GM12891 (cell line): ENCODE data around the gene RPL26.
A peak's percentile ranks its signal among the peaks of the same experiment; 100 is the strongest.

ENCODE experiments used
- DNase-seq: peaks from one replicate; pipeline ENCODE4 v3.0.0; 2011; ENCODE audit warnings: low spot score; ENCODE audit not compliant: insufficient read length
- FAIRE-seq: peaks from 2 replicates; lab custom pipeline; 2011; peaks lifted over from hg19 to GRCh38; lab: Jason Lieb, UNC
- PAX5 ChIP-seq: IDR thresholded peaks from 2 replicates; pipeline ENCODE4 v1.6.1; 2011; ENCODE audit warnings: low read length, moderate library complexity, mild to moderate bottlenecking; ENCODE audit not compliant: insufficient read depth, severe bottlenecking
- POLR2A ChIP-seq: IDR thresholded peaks from 2 replicates; pipeline ENCODE4 v1.6.1; 2011; ENCODE audit warnings: low read depth, low read length, control low read depth
- POLR2AphosphoS5 ChIP-seq: IDR thresholded peaks from 2 replicates; pipeline ENCODE4 v1.6.1; 2011; ENCODE audit warnings: low read depth, low read length, control low read depth
- POU2F2 ChIP-seq: IDR thresholded peaks from 2 replicates; pipeline ENCODE4 v1.6.1; 2011; ENCODE audit warnings: low read depth, mild to moderate bottlenecking, control low read depth, low read length, moderate library complexity
- SPI1 ChIP-seq: IDR thresholded peaks from 2 replicates; pipeline ENCODE4 v1.6.1; 2011; ENCODE audit warnings: low read depth, low read length, control low read depth
- TAF1 ChIP-seq: IDR thresholded peaks from 2 replicates; pipeline ENCODE4 v1.6.1; 2011; ENCODE audit warnings: low read depth, low read length, control low read depth

The RPL26 gene

GRCh38 chr17:8371786-8372185 lies 11.2 kb downstream of the RPL26 start:
- no peak for TF ChIP-seq TAF1
- no peak for TF ChIP-seq POLR2A
- no peak for FAIRE-seq
- DNase-seq, result no peak

- no peak for TF ChIP-seq POLR2A
- TF ChIP-seq POLR2AphosphoS5, result no peak
- no peak for TF ChIP-seq PAX5
- no peak for TF ChIP-seq TAF1
- no peak for TF ChIP-seq POU2F2
- TF ChIP-seq SPI1, result no peak
- no peak for DNase-seq
- peak; percentile 5 for FAIRE-seq
Measured at GRCh38 chr17:8369944-8370343, 13.0 kb downstream of the RPL26 start.

GRCh38 chr17:8368193-8368592 lies 14.8 kb downstream of the RPL26 start:
- DNase-seq (no peak), FAIRE-seq (no peak)
- TF ChIP-seq TAF1 (no peak), POLR2A (no peak), SPI1 (no peak), POU2F2 (no peak), POLR2AphosphoS5 (no peak), PAX5 (no peak)

GRCh38 chr17:8366231-8366630 lies 16.8 kb downstream of the RPL26 start:
- TF ChIP-seq POLR2AphosphoS5 (no peak), SPI1 (no peak), PAX5 (no peak), POLR2A (no peak), POU2F2 (no peak), TAF1 (no peak)
- DNase-seq (no peak), FAIRE-seq (no peak)

GRCh38 chr17:8365143-8365542 lies 17.9 kb downstream of the RPL26 start:
- FAIRE-seq (no peak), DNase-seq (no peak)
- TF ChIP-seq PAX5 (no peak), POLR2AphosphoS5 (no peak), TAF1 (no peak), POLR2A (no peak), SPI1 (no peak), POU2F2 (no peak)

GRCh38 chr17:8362651-8363332 lies 20.2 kb downstream of the RPL26 start:
- TF ChIP-seq SPI1 (no peak), POLR2A (no peak)
- FAIRE-seq, result no peak
- no peak for DNase-seq

GRCh38 chr17:8360751-8361150 lies 22.2 kb downstream of the RPL26 start:
- no peak for DNase-seq
- no peak for TF ChIP-seq PAX5
- TF ChIP-seq SPI1, result no peak
- no peak for TF ChIP-seq POLR2A
- no peak for TF ChIP-seq POLR2AphosphoS5
- TF ChIP-seq TAF1, result no peak
- no peak for TF ChIP-seq POU2F2
- no peak for FAIRE-seq

- TF ChIP-seq POU2F2 (no peak), PAX5 (no peak), POLR2AphosphoS5 (no peak), TAF1 (no peak), POLR2A (no peak), SPI1 (no peak)
- FAIRE-seq (no peak), DNase-seq (no peak)
Measured at GRCh38 chr17:8360260-8360659, 22.7 kb downstream of the RPL26 start.

GRCh38 chr17:8359769-8360168 lies 23.2 kb downstream of the RPL26 start:
- DNase-seq, result no peak
- TF ChIP-seq POU2F2 (no peak), POLR2A (no peak), TAF1 (no peak), POLR2AphosphoS5 (no peak), SPI1 (no peak), PAX5 (no peak)
- FAIRE-seq, result no peak

GRCh38 chr17:8357910-8358309 lies 25.1 kb downstream of the RPL26 start:
- DNase-seq, result no peak
- TF ChIP-seq TAF1 (no peak), POLR2AphosphoS5 (no peak), PAX5 (no peak), SPI1 (no peak), POLR2A (no peak), POU2F2 (no peak)
- no peak for FAIRE-seq

- FAIRE-seq (no peak), DNase-seq (no peak)
- TF ChIP-seq POU2F2 (no peak), POLR2AphosphoS5 (no peak), TAF1 (no peak), POLR2A (no peak), SPI1 (no peak), PAX5 (no peak)
Measured at GRCh38 chr17:8354236-8354635, 28.8 kb downstream of the RPL26 start.
